SK-N-SH (cell line): ENCODE data around the gene NTRK3. TPM values are rescaled to one million over a fixed set of nuclear protein-coding genes. Genes with fewer than 3 reads are reported as not detected.

Experiments used
- CTCF ChIA-PET: fragments of 300-600, 350-600 bp; formaldehyde crosslinking; extraction: SDS; loops from one replicate; lab custom pipeline; 2021; lab: Yijun Ruan, JAX
- POLR2A ChIA-PET: fragments of 350-600 bp; sonication (Branson Sonifier 250); formaldehyde crosslinking; extraction: SDS; loops from one replicate; lab custom pipeline; 2020; ENCODE audit warnings: antibody characterized with exemption, inconsistent platforms; lab: Yijun Ruan, JAX
- DNase-seq: peaks from one replicate; pipeline ENCODE4 v3.0.0; 2012
- H2AFZ ChIP-seq: fragments of 200-600 bp; sonication (generic); 2 replicates; pipeline ENCODE4 v1.8.1; 2016; ENCODE audit warnings: antibody characterized with exemption, mild to moderate bottlenecking, low read depth
- H3F3A ChIP-seq: fragments of 200-600 bp; sonication (generic); replicated peaks from 2 replicates; pipeline ENCODE3; 2016; ENCODE audit warnings: antibody characterized with exemption, mild to moderate bottlenecking; ENCODE audit not compliant: insufficient read depth
- H3K27ac ChIP-seq, 2 experiments: fragments of 200-500 bp in 1 of 2; fragments of 200-600 bp in 1 of 2; sonication (Bioruptor generic) in 1 of 2; sonication (generic), shearing (Covaris generic) in 1 of 2; 2 replicates each; pipeline versions ENCODE4 v1.5.1 to v1.6.1; 2014 to 2016; ENCODE audit warnings: low read depth in 2 of 2, inconsistent platforms in 1 of 2, low read length in 1 of 2, mild to moderate bottlenecking in 1 of 2, mixed read lengths in 1 of 2
- H3K27me3 ChIP-seq: fragments of 200-600 bp; sonication (generic), shearing (Covaris generic); 2 replicates; pipeline ENCODE4 v1.6.1; 2016; ENCODE audit warnings: mixed run types; ENCODE audit not compliant: insufficient read depth
- H3K36me3 ChIP-seq, 2 experiments: fragments of 200-500 bp in 1 of 2; fragments of 200-600 bp in 1 of 2; sonication (Bioruptor generic) in 1 of 2; sonication (generic) in 1 of 2; replicated peaks in 1 of 2; 2 replicates each; pipeline versions ENCODE3 to v1.5.1; 2014 to 2016; ENCODE audit warnings: low read length in 1 of 2, mild to moderate bottlenecking in 1 of 2; ENCODE audit not compliant: insufficient read depth in 2 of 2, control insufficient read depth in 1 of 2
- H3K4me1 ChIP-seq, 2 experiments: fragments of 200-500 bp in 1 of 2; fragments of 200-600 bp in 1 of 2; sonication (Bioruptor generic) in 1 of 2; sonication (generic), shearing (Covaris generic) in 1 of 2; 2 replicates each; pipeline versions ENCODE4 v1.5.1 to v1.6.1; 2014 to 2016; ENCODE audit warnings: low read depth in 1 of 2, low read length in 1 of 2, mixed run types in 1 of 2; ENCODE audit not compliant: insufficient read depth in 2 of 2, control insufficient read depth in 1 of 2
- H3K4me2 ChIP-seq: fragments of 200-600 bp; sonication (generic), shearing (Covaris generic); 2 replicates; pipeline ENCODE4 v1.6.1; 2017; ENCODE audit warnings: mixed run types
- H3K4me3 ChIP-seq, 2 experiments: fragments of 200-500 bp in 1 of 2; fragments of 200-600 bp in 1 of 2; sonication (Bioruptor generic) in 1 of 2; sonication (generic), shearing (Covaris generic) in 1 of 2; 2 replicates each; pipeline versions ENCODE4 v1.5.1 to v1.8.1; 2014 to 2016; ENCODE audit warnings: low read depth in 2 of 2, inconsistent platforms in 1 of 2, low read length in 1 of 2, mild to moderate bottlenecking in 1 of 2, mixed read lengths in 1 of 2, moderate library complexity in 1 of 2
- H3K79me2 ChIP-seq: fragments of 200-600 bp; sonication (generic); 2 replicates; pipeline ENCODE4 v1.8.1; 2017; ENCODE audit warnings: mild to moderate bottlenecking; ENCODE audit not compliant: insufficient read depth
- H3K9ac ChIP-seq: fragments of 200-600 bp; sonication (generic); 2 replicates; pipeline ENCODE4 v1.6.1; 2017; ENCODE audit warnings: mixed run types
- H3K9me2 ChIP-seq: fragments of 200-600 bp; sonication (generic); 2 replicates; pipeline ENCODE4 v1.6.1; 2017; ENCODE audit warnings: mixed run types
- H3K9me3 ChIP-seq: fragments of 200-600 bp; sonication (generic); 2 replicates; pipeline ENCODE4 v1.6.1; 2017; ENCODE audit warnings: mixed run types, mild to moderate bottlenecking, moderate library complexity
- H4K20me1 ChIP-seq: fragments of 200-600 bp; sonication (generic); 2 replicates; pipeline ENCODE4 v1.6.1; 2017; ENCODE audit warnings: mild to moderate bottlenecking, mixed run types; ENCODE audit not compliant: insufficient read depth
- CHD2 ChIP-seq: fragments of 150-350 bp; IDR thresholded peaks from 2 replicates; pipeline ENCODE4 v1.6.1; 2018; ENCODE audit warnings: low read length; ENCODE audit not compliant: partially characterized antibody
- ELF1 ChIP-seq: IDR thresholded peaks from 2 replicates; pipeline ENCODE4 v1.4.0; 2012
- EZH2phosphoT487 ChIP-seq: fragments of 200-600 bp; sonication (generic); IDR thresholded peaks from 2 replicates; pipeline ENCODE4 v1.6.1; 2017; ENCODE audit warnings: low read depth, mixed run types, mild to moderate bottlenecking, antibody characterized with exemption, moderate library complexity, borderline replicate concordance
- FOXJ3 ChIP-seq: sonication (generic); formaldehyde crosslinking; IDR thresholded peaks from 2 replicates; pipeline ENCODE4 v1.5.1; 2020; ENCODE audit warnings: mild to moderate bottlenecking, missing genetic modification reagents
- GABPA ChIP-seq: IDR thresholded peaks from 2 replicates; pipeline ENCODE4 v1.4.0; 2012; ENCODE audit warnings: low read depth, mild to moderate bottlenecking
- JUND ChIP-seq: IDR thresholded peaks from 2 replicates; pipeline ENCODE4 v1.4.0; 2012
- POLR2AphosphoS5 ChIP-seq: IDR thresholded peaks from 2 replicates; pipeline ENCODE4 v1.6.1; 2012; ENCODE audit warnings: low read depth, low read length
- RCOR1 ChIP-seq: fragments of 150-350 bp; IDR thresholded peaks from 2 replicates; pipeline ENCODE4 v1.6.1; 2017; ENCODE audit warnings: antibody characterized with exemption, low read length
- SMC3 ChIP-seq: IDR thresholded peaks from 2 replicates; pipeline ENCODE4 v1.6.1; 2012; ENCODE audit warnings: low read depth, low read length, improper control_type of control experiment
- TAF1 ChIP-seq: IDR thresholded peaks from 2 replicates; pipeline ENCODE4 v1.6.1; 2012; ENCODE audit warnings: low read depth, mild to moderate bottlenecking, low read length, moderate library complexity, borderline replicate concordance
- TCF12 ChIP-seq: IDR thresholded peaks from 2 replicates; pipeline ENCODE4 v1.4.0; 2012
- TEAD4 ChIP-seq: IDR thresholded peaks from 2 replicates; pipeline ENCODE4 v1.4.0; 2012; ENCODE audit warnings: mild to moderate bottlenecking, borderline replicate concordance; ENCODE audit not compliant: insufficient read depth
- WGBS: methylation state at CpG from one replicate; pipeline ENCODE4 v1.1.6; 2017; ENCODE audit warnings: low lambda C conversion rate; 5-methylcytosine and 5-hydroxymethylcytosine counted together
- polyA plus RNA-seq, 3 experiments: library from polyadenylated mRNA; depleted of rRNA; stranded (reverse); fragments of >200 nt; gene quantifications; 2 replicates each; pipeline ENCODE4 v1.2.3, GENCODE V29; 2012
- TF ChIP-seq, protein P1 (sequence below): IDR thresholded peaks from 2 replicates; pipeline ENCODE4 v1.4.0; 2012; ENCODE audit warnings: low read depth
- TF ChIP-seq, protein P2 (sequence below): IDR thresholded peaks from 2 replicates; pipeline ENCODE4 v1.6.1; 2012; ENCODE audit warnings: mild to moderate bottlenecking, low read depth, low read length, moderate library complexity
- TF ChIP-seq, protein P3 (sequence below): IDR thresholded peaks from 2 replicates; pipeline ENCODE4; 2012
- TF ChIP-seq, protein P4 (sequence below): fragments of 200-600 bp; sonication (generic); IDR thresholded peaks from 2 replicates; pipeline ENCODE4 v1.6.1; 2017; ENCODE audit warnings: antibody characterized with exemption, mild to moderate bottlenecking, moderate library complexity
- TF ChIP-seq, protein P5 (sequence below): IDR thresholded peaks from 2 replicates; pipeline ENCODE4 v1.4.0; 2012; ENCODE audit warnings: low read depth, borderline replicate concordance
- TF ChIP-seq, protein P6 (sequence below): fragments of 150-350 bp; IDR thresholded peaks from 2 replicates; pipeline ENCODE4 v1.6.1; 2016; ENCODE audit warnings: mild to moderate bottlenecking, low read depth, low read length

The NTRK3 gene
- polyA plus RNA-seq, 1 of the 3 experiments (the other 2 are of a cell fraction) = 2.6 TPM

DNA sequence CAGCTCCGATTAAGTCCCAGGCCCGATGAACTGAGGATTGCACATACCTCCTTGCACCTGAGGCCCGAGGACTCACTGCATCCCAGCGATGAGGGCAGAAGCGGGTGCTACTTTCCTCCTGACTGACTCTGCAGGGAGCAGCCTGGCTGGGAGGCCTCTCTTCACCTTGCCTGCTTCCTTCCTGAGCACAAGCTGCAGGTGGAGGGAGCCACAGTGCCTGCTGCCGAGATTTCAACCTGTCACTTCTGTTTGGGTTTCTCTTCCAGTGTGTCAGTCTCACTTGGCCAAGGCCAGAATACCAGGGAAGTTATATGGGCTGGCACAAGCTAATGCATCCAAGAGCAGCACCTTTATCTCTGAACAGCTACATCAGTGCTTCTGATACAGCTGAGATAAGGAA is 185.4 kb downstream of the NTRK3 start (continued):
- TF ChIP-seq FOXJ3 (CRISPR knock-in tag) (no peak), POLR2AphosphoS5 (no peak)
- TF ChIP-seq, protein P1, sequence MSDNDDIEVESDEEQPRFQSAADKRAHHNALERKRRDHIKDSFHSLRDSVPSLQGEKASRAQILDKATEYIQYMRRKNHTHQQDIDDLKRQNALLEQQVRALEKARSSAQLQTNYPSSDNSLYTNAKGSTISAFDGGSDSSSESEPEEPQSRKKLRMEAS = no peak

DNA sequence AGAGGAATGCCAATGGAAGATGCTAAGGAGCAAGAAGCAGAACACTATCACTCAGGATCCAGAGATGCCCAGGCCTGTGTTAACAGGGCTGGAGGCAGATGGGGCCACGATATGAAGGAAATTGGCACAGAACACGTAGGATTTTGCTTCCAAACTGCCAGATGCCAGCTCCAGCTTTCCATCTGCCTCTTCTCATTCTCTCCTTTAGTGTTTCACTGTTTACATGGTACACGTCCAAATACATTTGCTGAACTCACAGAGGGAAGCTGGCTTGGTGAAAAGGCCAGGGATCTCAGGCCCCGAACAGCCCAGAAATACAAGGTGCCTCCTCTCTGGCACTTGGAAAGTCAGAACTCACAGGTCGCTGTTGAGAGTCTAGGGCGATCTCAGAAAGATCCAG is 187.0 kb downstream of the NTRK3 start:
- no peak overlapping the region for H2AFZ ChIP-seq
- no peaks in the 10 kb centered on the region for H3K27me3 ChIP-seq
- no peaks in the 10 kb centered on the region for H3F3A ChIP-seq
- ChIA-PET CTCF (interaction anchor here (0.7 kb wide), 1 partner anchor 1269 kb away, joined by 3 read pairs; no protein-coding TSS in a partner anchor), POLR2A (no interaction called here)
- H3K9ac ChIP-seq = no peak overlapping the region
- TF ChIP-seq, protein P2, sequence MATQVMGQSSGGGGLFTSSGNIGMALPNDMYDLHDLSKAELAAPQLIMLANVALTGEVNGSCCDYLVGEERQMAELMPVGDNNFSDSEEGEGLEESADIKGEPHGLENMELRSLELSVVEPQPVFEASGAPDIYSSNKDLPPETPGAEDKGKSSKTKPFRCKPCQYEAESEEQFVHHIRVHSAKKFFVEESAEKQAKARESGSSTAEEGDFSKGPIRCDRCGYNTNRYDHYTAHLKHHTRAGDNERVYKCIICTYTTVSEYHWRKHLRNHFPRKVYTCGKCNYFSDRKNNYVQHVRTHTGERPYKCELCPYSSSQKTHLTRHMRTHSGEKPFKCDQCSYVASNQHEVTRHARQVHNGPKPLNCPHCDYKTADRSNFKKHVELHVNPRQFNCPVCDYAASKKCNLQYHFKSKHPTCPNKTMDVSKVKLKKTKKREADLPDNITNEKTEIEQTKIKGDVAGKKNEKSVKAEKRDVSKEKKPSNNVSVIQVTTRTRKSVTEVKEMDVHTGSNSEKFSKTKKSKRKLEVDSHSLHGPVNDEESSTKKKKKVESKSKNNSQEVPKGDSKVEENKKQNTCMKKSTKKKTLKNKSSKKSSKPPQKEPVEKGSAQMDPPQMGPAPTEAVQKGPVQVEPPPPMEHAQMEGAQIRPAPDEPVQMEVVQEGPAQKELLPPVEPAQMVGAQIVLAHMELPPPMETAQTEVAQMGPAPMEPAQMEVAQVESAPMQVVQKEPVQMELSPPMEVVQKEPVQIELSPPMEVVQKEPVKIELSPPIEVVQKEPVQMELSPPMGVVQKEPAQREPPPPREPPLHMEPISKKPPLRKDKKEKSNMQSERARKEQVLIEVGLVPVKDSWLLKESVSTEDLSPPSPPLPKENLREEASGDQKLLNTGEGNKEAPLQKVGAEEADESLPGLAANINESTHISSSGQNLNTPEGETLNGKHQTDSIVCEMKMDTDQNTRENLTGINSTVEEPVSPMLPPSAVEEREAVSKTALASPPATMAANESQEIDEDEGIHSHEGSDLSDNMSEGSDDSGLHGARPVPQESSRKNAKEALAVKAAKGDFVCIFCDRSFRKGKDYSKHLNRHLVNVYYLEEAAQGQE = no peak
- no peak for TF ChIP-seq TEAD4
- TF ChIP-seq, protein P3, sequence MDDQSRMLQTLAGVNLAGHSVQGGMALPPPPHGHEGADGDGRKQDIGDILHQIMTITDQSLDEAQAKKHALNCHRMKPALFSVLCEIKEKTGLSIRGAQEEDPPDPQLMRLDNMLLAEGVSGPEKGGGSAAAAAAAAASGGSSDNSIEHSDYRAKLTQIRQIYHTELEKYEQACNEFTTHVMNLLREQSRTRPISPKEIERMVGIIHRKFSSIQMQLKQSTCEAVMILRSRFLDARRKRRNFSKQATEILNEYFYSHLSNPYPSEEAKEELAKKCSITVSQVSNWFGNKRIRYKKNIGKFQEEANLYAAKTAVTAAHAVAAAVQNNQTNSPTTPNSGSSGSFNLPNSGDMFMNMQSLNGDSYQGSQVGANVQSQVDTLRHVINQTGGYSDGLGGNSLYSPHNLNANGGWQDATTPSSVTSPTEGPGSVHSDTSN = no peak
- no peak for TF ChIP-seq SMC3
- TF ChIP-seq ELF1 = no peak
- no peak for TF ChIP-seq EZH2phosphoT487
- no peak for TF ChIP-seq TCF12
- no peak for TF ChIP-seq TAF1
- TF ChIP-seq RCOR1 = no peak
- TF ChIP-seq, protein P4, sequence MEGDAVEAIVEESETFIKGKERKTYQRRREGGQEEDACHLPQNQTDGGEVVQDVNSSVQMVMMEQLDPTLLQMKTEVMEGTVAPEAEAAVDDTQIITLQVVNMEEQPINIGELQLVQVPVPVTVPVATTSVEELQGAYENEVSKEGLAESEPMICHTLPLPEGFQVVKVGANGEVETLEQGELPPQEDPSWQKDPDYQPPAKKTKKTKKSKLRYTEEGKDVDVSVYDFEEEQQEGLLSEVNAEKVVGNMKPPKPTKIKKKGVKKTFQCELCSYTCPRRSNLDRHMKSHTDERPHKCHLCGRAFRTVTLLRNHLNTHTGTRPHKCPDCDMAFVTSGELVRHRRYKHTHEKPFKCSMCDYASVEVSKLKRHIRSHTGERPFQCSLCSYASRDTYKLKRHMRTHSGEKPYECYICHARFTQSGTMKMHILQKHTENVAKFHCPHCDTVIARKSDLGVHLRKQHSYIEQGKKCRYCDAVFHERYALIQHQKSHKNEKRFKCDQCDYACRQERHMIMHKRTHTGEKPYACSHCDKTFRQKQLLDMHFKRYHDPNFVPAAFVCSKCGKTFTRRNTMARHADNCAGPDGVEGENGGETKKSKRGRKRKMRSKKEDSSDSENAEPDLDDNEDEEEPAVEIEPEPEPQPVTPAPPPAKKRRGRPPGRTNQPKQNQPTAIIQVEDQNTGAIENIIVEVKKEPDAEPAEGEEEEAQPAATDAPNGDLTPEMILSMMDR = no peak
- TF ChIP-seq, protein P5, sequence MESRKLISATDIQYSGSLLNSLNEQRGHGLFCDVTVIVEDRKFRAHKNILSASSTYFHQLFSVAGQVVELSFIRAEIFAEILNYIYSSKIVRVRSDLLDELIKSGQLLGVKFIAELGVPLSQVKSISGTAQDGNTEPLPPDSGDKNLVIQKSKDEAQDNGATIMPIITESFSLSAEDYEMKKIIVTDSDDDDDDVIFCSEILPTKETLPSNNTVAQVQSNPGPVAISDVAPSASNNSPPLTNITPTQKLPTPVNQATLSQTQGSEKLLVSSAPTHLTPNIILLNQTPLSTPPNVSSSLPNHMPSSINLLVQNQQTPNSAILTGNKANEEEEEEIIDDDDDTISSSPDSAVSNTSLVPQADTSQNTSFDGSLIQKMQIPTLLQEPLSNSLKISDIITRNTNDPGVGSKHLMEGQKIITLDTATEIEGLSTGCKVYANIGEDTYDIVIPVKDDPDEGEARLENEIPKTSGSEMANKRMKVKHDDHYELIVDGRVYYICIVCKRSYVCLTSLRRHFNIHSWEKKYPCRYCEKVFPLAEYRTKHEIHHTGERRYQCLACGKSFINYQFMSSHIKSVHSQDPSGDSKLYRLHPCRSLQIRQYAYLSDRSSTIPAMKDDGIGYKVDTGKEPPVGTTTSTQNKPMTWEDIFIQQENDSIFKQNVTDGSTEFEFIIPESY = no peak
- no peak for TF ChIP-seq JUND
- no peak for TF ChIP-seq CHD2
- TF ChIP-seq GABPA = no peak
- TF ChIP-seq, protein P6, sequence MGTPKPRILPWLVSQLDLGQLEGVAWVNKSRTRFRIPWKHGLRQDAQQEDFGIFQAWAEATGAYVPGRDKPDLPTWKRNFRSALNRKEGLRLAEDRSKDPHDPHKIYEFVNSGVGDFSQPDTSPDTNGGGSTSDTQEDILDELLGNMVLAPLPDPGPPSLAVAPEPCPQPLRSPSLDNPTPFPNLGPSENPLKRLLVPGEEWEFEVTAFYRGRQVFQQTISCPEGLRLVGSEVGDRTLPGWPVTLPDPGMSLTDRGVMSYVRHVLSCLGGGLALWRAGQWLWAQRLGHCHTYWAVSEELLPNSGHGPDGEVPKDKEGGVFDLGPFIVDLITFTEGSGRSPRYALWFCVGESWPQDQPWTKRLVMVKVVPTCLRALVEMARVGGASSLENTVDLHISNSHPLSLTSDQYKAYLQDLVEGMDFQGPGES = no peak
- no peak for TF ChIP-seq POLR2AphosphoS5
- TF ChIP-seq, all 33 proteins: peak for 0
- H3K9me3 ChIP-seq = no peaks in the 10 kb centered on the region
- no peak overlapping the region for H3K4me3 ChIP-seq
- H3K36me3 ChIP-seq = no peaks in the 10 kb centered on the region
- H3K27ac ChIP-seq = no peak overlapping the region
- H3K4me1 ChIP-seq = no peaks in the 10 kb centered on the region; a peak in 1 of 4 replicates
- H3K4me2 ChIP-seq = no peak overlapping the region
- no peak for DNase-seq
- no peaks in the 10 kb centered on the region for H3K79me2 ChIP-seq
- WGBS = 4% methylated on average over 6 of the region's 6 CpGs
- H4K20me1 ChIP-seq = no peaks in the 10 kb centered on the region
- no peaks in the 10 kb centered on the region for H3K9me2 ChIP-seq
